HG03139 (cell line): ENCODE results near the gene ARR3.
"Not testable (repeated sequence)": the region's sequence is repeated elsewhere in the genome, so short reads cannot be mapped to it uniquely, and the experiment has no call there.

Source experiments
- ATAC-seq: cut with Tn5 transposase; IDR thresholded peaks from one replicate; pipeline ENCODE4 v1.9.1; 2021; ENCODE audit not compliant: unreplicated experiment

ARR3 gene

DNA sequence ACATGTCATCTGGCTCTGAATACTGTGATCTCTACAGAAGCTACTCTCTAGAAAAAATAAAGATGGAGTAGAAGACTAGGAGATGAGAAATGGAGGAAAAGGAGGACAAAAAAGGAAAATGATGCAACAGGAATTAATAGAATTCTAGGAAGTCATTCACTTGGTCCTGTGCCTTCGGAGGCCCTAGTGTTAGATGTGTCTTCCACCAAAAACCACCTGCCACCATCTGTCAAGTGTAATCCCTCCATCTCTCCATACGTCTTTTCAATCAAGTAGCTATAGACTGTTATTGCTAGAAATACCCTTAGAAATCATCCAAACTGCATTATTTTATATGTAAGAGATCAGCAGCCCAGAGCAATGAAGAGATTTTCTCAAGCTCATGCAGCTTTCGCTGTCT lies 10.9 kb downstream of the ARR3 start:
- no peak for ATAC-seq

DNA sequence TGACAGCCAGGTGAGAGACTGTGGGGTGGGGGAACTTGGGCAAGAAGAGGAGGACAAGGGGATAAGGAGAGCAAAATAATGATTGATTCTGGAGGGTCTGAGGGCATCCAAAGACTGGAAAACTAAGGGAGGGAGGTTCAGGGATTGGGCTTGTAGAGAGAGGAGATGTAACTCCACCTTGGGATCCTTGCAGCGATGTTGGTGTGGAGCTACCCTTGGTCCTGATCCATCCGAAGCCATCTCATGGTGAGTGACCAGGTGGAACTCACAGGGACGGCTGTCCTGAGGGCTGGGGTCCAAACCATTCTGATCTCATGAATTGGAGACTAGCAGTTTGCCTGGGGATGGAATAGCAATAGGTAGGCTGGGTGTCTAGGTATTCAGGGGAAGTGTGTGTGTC lies 12.4 kb downstream of the ARR3 start:
- no peak for ATAC-seq

DNA sequence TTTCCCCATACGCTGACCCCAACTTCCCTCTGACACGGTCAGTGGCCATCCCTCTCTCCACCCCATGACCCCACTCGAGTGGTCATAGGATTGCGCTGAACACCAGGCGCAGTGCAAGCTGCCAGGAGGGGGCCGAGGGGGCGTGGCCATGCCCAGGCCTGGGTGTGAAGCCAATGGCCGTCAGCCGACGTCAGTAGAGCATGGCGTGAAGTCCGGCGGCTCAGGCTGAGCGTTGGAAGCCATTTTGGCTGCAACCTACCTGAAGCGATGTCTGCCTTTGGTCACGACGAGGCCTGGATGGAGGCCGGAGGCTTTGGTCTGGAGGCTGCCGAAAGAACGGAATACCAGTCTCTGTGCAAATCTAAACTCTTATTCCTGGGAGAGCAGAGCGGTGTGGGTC lies 13.8 kb downstream of the ARR3 start, which contains the start of gene RAB41:
Gene RAB41 (plus strand): TSS at position 222 of the 400 bp plus-strand sequence. CDS start 46 bp downstream, at position 268.
- ATAC-seq, result no peak

DNA sequence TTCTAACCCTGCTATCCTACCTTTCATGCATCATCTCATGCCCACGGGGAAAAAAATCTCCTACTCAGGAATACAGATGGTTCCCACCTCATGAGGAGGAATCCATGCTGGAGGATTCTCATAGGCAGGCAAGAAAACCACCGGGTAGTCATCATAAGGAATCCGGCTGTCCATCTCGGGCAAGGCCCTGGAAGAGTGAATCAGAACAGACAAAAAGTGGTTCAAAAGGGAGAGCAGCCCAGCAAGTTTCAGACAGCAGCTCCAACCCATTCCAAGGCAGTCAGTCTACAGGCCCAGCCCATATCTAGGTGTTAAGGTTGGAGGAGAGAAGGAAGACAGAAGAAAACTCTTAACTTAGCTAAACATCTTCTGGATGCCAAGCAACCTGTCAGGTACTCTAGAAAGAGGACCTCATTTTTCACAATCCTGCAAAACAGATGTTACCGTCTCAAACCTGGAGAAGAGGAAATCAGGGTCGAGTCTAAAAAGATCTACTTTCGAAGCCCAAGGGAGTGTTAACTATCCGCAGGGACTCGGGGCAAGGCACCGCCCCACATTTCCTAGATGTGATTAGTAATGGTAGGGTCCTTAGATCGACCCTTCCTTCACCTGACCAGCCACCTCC lies 21.1 kb downstream of the ARR3 start:
- no peak for ATAC-seq

DNA sequence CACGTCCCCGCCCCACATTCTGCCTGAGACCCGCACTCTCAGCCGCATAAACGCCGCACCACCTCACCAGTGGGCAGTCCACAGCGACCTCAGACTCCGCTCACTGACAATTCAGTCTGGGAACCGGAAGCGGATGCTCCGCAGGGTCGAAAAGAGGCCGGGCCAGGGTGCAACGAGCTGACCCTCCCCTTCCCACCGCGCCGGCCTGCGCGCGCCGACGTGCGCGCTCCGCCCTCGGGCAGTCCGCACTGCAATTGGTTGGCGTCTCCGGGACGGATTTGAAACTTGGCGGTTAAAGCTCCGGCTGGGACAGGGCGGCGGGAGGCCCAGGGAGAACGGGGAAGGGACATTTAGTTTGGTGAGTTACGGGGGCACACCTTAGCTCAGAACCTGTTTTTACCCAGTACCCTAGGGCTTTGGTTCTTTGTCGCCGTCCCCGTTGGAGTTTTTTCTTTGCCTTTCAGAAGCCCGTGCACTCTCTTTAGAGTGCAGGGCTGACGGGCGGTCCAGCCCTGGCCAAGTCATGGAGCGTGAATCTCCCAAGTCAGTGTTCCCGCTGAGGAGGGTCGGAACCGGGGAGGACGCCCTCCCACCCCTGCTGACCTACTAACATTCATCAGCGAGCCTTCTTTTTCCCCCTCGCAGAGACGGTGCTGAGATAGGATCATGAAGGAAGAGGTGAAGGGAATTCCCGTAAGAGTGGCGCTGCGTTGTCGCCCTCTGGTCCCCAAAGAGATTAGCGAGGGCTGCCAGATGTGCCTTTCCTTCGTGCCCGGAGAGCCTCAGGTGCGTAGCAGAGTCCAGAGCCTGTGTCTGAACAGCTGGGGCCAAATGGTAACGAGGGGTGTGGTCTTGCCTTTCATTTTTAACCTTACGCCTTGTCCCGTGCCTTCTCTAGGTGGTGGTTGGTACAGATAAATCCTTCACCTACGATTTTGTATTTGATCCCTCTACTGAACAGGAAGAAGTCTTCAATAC lies 21.9 kb downstream of the ARR3 start, which contains the start of the genes KIF4A and PDZD11:
Gene KIF4A (plus strand): TSS at position 312 of the 978 bp plus-strand sequence. CDS start 355 bp downstream, at position 667.
Gene PDZD11 (minus strand): TSS at position 135 of the 978 bp plus-strand sequence. CDS start 586 bp downstream, outside the sequence.
- peak; percentile 98 for ATAC-seq

DNA sequence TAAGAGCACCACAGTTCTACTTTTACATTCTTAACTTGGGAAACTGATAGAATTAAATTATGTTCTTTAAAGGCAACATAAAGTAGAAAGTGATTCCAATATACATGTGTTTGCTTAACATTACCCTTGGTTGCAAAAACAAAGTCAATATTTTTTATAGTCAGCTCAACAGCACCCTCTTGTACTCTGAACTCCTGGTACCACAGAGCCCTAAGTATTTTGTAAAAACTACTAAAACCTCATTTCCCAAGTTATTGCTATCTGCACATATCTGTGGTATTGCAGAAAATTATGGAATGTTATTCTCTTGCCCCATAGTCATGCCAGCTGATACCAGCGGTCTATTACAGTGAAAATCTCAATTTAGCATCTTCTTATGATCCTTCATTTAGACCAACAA lies 24.7 kb downstream of the ARR3 start:
- no peak for ATAC-seq

DNA sequence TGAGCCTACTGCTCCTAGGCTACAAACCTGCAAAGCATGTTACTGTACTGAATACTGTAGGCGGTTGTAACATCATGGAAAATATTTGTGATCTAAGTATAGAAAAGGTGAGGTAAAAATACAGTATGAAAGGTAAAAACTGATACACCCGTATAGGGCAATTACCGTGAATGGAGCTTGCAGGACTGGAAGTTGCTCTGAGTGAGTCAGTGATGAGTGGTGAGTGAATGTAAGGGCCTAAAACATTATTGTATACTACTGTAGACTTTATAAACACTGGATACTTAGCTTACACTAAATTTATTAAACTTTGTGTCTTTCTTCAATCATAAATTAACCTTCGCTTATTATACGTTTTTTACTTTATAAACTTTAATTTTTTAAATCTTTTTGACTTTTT lies 25.5 kb downstream of the ARR3 start:
- ATAC-seq, result no peak

DNA sequence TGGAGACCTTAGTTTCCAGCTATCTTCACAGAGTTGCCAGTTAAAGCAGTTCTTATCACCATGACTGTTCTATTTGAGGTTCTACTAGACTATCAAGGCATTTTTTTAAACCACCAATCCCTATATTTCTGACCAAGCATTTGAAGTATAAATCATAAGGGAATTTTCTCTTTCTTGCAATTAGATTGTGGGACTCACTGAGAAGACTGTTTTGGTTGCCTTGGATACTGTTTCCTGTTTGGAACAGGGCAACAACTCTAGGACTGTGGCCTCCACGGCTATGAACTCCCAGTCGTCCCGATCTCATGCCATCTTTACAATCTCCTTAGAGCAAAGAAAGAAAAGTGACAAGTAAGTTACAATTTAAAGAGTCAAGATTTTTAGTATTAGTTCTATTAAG lies 33.6 kb downstream of the ARR3 start:
- no peak for ATAC-seq

DNA sequence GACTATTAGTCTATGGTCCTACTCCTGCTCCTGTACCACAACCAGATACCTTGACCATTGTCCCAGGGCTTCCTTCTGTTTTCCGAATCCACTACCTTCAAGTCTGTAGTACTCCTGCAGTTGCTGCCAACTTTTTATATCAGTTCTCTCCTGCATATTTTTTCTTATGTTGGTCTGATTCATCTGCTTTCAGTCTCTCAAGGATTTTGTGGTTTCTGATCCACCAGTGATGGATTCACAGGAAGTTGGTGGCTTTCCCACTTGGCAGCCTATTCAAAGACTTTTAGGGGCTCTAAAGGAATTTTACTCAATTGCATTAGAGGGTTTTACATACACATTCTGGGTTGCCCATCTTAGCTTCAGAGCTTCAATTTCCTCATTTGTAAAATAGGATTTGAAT lies 45.4 kb downstream of the ARR3 start:
- ATAC-seq, result no peak

DNA sequence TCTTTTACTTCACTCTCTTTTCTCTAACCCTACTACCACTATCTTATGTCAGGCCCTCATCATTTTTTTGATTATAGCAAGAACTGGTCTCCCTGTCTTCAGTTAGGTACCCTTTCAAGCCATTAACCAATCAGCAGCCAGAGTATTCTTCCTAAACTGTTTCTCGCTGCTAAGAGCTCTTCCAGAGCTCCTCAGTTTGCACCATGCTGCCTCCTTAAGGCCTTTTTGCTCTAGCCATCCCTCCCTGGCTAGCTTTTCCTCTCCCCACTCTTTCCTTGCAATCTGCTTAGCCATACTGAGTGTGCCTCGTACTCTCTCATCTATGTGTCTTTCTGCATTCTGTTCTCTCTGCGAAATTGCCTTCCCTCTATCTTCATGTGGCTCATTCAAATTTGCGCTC lies 54.6 kb downstream of the ARR3 start:
- ATAC-seq, result no peak

DNA sequence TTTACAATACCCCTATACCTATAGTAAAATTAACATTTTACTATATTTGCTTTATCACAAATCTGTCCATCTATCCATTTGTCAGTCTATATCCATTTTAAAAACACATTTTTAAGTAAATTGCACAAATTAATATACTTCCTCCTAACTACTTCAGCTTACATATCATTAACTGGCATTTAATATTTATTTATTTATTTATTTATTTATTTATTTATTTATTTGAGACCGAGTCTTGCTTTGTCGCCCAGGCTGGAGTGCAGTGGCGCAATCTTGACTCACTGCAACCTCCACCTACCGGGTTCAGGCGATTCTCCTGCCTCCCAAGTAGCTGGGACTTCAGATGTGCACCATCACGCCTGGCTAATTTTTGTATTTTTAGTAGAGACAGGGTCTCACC lies 55.5 kb downstream of the ARR3 start:
- ATAC-seq, result not testable (repeated sequence)

DNA sequence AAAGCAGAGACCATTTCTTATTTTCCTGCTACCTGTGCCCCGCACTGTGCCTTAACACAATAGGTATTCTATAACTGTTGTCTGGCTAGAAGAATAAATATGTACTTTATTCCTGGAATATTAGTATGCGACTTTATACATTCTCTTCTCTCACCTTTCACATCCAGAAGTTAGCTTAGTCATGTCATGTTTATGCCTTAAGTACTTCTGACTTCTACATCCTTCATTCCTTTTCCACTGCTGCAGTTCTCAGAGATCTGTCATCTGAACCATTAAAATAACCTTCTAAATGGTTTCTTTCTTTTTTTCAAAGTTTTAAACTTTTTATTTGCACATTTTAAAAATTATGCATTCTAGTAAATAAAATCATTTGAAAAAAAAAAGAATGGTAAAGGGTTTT lies 56.2 kb downstream of the ARR3 start:
- no peak for ATAC-seq

DNA sequence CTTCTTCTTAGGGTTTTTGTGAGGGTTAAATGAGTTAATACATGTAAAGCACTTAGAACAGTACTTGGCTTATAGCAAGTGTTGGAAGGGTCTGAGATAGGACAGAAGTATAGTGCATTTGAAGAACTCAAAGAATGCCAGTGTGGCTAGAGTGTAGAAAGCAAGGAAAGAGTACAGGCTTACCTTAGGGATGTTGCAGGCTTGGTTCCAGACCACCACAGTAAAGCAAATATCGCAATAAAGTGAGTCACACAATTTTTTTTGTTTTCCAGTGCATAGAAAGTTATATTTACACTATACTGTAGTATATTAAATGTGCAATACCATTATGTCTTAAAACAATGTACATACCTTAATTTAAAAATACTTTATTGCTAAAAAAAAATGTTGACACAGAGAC lies 63.0 kb downstream of the ARR3 start:
- no peak for ATAC-seq
